Cerebellar nuclear complex (tissue), 1 donor: ENCODE results near the gene LAD1.

Experiments used
- DNase-seq, 2 experiments: peaks; one replicate each; lab custom pipeline; 2025; lab: John Stamatoyannopoulos, UW

LAD1 gene

DNA sequence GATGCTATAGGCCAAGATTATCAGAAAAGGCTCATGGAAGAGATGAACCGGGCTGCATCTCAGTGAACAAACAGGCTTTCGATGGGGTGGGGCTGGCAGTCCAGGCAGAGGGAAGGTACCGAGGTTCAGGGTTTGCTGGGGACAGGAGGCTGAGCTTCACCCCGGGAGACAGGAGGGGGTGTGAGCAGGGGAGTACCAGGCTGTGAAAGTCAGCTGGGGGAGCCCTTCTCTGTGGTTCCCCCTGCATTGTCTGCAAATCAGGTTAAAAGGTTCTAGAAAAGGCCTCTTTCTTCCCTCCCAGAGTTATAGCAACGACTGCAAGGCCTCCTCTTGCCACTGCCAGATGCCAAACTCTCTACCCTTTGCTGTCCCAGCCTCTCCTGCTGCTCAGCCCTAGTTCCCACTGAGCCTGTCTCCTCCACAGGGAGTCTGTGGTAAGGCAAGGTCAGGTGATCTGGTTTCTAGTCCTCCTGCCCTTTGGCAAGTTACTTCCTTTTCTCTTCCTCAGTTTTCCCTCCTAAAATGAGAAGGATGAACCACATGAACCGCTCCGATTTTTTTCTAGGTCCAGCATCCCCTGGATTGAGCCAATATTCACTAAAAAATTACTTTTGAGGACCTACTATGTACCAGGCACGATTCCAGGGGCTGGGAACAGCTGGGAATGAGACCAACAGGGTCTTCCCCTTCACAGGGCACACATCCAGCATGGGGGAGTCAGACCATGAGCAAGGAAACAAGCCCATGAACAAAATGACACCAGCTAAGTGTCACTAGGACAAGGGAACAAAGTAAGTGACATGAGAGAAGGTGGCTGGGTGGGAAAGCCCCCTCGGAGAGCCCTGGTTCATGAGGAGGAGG lies 7.2 kb downstream of the LAD1 start:
- no peak for DNase-seq

DNA sequence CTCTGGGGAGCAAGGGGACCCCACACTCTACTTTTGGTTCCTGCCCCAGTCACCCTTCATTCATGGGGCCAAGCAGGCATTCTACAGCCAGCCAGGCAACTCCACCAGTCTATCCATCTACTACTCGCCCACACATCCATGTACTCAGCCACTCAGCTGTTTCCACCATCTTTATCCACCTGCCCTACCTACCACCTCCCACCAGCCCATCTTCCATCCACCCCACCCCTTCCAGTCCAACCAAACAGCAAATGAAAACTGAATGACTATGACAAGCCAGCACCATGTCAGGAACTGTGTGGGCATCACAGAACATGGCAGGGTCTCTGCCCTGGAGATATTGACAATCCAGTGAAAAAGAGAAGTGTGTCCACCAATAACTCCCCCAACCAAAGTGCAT lies 7.9 kb downstream of the LAD1 start:
- DNase-seq: no peak

DNA sequence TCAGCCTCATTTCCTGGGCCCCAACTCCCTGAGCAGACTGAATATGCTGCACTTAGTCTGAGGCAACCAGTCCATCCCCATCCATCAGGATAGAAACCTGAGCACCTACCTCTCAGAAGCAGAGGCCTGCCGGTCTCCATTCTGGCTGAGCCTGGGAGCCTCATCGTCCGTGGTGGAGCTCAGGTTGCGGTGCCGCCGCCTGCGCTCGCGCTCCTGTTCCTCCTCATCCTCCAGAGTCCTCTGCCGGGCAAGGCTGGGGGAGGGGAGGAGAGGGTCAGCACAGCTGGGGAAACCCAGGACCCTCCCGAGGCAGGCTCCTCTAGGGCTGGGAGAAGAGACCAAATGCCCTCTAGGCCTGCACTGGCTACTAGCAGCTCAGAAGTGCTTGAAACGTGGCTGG lies 10.1 kb downstream of the LAD1 start:
- no peak for DNase-seq

DNA sequence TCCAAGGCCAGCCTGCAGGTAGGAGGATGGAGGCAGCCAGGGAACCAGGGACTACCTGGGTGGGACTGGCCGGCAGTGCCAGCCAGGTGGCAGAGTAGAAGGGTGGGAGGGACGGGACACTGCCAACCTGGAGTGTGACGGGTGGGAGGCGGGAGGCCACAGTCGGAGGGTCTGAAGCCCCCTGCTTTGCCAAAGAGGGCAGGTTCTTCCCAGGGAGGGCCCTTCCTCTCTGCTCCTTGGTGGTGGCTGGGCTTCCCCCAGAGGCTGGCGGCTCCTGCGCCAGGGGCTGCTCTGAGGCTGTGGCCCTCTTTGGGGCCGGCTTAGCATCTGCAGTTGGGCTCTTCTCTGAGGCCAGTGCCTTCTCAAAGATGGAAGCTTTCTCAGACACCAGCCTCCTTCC lies 12.9 kb downstream of the LAD1 start:
- DNase-seq: no peak

DNA sequence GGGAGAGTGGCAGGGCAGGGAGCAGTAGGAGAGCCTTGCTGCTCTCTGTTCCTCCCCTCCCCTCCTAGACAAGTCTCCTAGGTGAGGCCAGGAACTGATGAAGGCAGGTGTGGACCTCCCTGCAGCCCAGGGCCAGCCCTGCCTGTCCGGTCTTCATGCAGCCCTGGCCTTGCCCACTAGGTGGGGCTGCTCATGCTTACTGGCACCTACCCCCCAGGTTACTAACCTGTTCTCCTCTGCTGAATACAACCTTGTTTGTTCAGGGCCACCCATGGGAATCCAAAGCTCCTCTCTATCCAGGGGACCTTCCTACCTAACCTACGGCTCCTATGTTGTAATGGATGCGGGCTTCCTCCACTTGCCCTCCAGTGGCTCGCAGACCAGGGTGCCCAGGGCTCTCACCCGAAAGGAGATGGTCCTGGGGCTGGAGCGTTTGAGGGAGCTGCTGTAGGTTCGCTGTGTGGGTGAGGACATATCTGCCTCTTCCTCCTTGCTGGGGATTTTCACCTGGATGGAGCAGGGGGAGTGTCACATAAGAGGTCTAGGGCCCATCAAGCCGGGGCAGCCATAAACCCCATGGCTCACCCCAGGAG lies 13.7 kb downstream of the LAD1 start:
- no peak for DNase-seq

DNA sequence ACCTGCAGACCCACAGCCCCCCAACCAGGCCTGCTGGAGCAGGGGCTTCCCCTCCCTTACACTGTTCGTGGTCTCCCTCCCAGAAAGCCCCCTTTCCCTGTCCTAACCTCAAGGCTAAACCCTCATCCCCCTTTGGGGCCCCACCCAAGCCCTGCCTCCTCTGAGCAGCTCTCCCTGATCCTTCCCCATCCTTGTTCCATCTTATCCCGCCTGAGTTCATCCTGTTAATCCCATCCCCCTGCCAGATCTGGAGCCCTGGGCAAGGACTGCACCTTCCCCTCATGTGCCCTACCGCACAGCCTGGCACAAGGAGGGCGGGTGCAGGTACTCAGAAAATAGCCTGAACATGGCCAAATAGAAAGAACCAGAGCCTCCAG lies 14.7 kb downstream of the LAD1 start:
- no peak for DNase-seq

DNA sequence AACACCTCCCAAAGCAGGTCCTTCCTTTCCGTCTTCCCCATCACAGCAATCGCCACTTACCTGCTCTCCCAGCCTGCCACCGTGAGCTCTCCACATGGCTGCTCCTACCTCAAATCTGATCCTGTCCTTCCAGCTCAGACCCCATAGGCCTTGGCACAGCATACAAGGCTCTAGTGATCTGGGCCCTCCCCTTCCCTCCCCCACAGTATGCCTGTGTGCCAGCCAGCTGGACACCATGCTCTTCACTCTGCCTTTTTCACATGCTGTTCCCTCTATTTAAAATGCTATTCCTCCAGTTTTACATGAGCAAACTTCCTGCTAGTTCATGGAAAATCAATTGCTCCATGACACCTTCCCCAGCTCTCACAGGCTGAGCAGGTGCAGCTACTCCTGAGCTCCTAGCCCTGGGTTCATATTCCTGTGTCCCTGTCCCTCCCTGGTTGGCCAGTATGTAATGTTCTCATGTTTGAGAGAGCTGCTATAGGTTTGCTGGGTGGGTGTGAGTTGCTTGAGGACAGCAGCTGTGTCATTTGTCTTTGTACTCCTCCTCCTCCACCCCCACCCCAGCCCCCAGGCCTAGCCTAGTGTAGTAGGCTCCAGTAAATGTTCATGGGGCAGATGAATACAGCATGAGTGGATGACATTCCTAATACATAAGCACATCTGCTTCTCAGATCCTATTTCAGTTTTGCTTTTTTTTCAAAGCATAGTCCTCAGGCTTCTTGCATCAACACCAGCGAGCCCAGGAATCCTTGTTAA lies 15.3 kb downstream of the LAD1 start:
- no peak for DNase-seq

DNA sequence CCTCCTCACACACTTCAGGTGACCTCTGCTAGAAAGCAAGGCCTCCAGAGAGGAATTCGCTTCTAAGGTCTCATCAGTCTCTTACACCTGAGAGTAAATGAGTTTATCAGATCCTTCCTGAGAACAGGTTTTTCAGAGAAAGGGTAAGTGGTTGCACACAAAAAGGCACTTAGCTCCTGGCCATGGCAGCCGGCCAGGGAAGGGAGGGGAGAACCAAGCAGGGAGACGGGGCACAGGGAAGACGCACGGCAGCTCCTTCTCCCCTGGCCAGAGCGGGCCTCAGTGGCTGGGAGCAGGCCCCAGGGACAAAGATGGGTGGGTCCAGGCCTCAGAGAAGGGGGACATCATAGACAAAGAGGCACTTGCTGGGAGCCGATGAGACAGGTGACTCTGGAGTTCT lies 18.0 kb downstream of the LAD1 start:
- DNase-seq: no peak

DNA sequence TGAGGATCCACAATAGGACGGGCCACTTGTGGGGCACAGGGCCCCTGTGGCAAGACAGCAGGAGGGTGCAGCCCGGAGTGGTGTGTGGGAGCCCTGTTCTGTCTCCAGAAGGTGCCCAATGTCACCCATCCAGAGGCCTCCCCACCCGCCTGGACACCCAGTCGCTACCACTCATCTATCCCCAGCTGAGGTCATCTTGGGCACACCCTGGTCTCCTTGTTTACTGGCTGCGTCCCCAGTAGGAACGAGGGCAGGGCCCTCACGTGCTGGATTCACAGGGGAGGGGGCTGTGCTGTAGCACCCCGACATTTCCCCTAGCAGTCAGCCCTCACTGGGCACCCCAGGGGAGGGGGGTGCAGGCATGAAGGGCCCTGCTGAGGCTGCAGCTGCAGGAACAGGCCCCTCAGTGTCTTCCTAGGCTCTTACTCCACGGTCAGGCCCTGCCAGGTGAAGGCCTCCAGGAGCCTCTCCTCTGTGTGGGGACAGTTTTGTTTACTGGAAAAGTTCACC lies 19.3 kb downstream of the LAD1 start:
- no peak for DNase-seq

DNA sequence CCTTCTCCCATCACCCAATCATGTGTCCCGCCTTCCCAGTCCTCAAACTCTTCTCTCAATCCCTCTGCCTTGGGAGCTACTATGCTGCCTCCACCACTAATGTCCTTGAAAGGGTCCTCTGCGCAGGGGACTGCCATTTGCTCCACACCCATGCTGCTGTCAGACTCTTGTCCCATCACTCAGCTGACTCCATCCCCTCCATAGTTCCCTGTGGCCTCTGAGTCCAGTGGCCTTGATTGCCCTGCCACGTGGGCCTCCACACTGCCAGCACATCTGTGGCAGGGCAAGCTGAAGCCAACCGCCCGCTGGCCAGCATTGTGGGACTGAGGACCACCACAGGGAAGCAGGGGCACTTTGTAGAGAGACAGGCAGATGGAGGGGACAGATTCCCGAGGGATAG lies 20.3 kb downstream of the LAD1 start:
- DNase-seq: no peak

DNA sequence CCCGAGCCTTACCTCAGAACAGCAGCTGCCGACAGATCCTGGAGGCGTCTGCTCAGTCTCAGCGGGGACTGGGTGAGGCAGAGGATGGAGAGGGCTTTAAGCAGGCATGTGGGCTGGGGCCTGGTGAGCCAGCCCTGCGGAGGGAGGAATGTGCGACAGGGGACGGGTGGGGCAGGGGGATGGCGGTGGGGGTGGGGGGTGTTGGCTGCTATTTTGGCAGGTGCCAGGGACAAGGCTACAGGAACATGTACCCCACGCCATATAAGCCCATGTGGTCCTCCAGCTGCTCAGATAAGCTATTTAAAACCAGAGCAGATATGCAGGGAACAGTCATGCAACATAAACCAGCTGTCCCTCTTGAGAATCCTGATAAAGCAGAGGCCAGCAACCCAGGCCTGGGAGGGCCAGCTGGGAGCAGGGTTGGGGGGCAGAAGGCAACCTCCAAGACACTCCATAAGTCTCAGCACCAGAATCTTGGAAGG lies 21.5 kb downstream of the LAD1 start, which contains the start of gene TNNT2:
TSS of gene TNNT2 (minus strand) at position 70 of the 482 bp plus-strand sequence. CDS start 4,426 bp downstream, outside the sequence.
- no peak for DNase-seq

DNA sequence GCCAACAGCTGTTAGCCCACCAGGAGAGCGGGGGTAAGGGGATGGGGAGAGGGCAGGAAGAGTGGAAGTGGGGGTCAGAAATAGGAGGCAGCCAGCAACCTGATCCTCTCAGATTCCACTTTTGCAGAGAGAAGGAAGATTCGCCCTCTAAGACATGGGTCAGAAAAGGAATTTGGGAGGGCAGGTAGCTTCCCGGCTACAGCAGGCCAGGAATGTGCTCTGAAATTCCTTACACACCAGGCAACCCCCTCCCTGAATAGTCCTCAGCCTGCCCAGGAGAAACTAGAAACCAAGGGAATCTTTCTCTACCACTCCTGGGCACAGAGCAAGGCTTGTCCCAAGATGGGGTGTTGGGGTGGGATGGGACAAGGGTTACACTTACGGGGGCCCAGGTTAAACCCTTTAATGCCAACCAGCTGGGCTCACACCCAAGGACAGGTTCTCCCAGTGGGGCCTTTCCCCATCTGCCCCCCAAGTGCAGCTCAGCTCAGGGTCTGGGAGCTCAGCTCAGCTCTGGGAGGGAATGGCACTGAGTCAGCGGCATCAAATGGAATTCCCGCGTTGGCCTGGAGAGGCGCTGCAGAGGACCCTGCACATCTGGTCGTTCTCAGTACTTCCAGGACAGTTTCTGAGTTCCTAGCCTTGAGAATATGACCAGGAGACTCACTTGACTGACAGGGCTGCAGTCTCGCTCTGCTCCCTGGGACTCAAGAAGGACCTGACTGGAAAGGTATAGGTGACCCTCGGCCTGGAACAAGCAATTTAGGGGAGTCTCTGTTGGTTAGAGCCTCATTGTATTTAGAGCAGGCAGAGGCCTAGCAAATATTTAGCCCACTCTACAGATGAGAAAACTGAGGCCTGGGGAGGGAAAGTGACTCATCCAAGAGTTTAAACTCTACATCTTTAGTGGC lies 22.4 kb downstream of the LAD1 start:
- no peak for DNase-seq

DNA sequence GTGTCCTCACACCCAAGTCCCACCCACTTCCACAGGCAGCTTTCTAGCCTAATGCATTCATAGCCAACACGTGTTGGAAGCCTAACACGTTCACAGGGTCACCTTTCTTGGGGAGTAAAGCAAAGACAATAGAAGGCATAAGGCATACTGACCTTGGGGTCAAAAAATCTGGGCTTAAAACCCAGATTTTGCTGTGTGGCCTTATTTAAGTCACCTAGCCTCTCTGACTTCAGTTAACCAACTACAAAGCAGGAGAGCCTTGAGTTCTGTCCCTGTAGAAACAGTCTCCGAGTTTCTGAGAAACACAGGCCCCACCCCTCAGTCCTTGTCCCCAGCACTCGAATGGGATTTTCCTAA lies 23.0 kb downstream of the LAD1 start:
- DNase-seq: no peak

DNA sequence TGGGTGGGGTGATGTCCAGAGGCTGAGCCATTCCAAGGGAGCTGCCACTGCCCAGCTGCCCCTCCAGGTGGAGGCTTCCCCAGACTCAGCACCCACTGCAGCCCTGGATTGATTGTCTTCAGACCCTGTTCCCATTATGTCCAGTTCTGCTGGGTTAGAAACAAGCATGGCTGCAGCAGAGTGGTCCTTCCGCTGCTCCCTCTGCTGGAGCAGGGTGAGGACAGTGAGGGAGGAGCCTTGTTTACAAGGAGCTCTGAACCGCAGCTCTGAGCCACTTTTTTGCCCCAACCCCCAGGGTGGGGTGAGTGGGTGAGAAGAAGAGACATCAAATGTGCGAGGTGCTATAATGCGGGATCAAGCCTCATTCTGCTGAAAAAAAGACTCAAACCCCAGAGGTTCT lies 24.0 kb downstream of the LAD1 start:
- no peak for DNase-seq

DNA sequence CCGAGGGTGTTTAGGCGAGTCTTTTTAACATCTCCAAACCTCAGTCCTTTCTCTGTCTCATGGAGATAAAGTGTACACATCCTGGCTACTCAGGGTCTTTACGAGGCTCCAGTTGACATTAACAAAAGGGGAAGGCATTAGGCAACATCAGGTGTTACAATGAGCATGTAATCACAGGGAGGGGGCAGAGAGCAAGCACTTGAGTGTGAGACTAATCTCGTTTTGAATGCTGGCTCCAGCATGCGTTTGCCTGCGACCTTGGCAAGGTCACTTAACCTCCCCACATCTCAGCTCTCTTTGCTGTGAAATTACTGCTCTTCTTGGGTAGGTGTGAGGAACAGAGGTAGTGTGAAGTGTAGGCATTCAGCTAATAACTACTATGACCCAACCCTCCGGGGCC lies 24.8 kb downstream of the LAD1 start:
- DNase-seq: no peak

DNA sequence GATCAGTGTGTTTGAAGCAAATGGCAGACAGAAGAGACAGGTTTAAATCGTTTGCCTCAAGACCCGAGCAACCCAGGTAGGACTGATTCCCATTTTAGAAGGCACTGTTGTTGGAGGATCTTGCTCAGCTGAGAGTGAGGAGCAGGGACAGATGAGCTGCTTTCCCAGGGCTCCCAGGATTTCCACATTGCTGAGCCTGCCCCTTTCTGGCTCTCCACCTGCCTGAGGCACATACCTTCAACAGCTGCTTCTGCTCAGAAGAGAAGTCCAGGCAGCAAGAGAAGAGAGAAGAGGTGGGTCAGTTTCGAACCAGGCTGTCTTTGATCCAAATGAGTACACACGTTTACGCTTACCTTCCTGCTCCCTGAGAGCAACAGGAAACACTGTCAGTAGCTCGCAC lies 27.3 kb downstream of the LAD1 start:
- no peak for DNase-seq

DNA sequence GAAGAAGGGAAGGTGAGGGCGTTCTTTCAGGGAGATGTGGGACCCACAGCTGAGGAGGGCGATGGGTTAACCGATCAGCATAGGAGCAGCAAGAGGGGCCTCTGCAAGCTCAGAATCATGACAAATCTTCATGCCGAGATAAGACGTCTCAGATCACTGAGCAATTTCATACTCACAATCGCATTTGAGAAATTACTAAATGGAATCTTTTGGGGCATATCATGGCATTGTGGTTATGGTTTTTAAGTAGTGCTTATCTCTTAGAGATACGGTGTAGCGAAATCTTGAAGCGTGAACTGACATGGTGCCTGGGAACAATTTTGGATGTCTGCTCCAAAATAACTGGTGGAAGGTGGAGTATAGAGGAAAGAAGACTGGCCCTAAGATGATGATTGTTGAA lies 27.8 kb downstream of the LAD1 start:
- DNase-seq: no peak

DNA sequence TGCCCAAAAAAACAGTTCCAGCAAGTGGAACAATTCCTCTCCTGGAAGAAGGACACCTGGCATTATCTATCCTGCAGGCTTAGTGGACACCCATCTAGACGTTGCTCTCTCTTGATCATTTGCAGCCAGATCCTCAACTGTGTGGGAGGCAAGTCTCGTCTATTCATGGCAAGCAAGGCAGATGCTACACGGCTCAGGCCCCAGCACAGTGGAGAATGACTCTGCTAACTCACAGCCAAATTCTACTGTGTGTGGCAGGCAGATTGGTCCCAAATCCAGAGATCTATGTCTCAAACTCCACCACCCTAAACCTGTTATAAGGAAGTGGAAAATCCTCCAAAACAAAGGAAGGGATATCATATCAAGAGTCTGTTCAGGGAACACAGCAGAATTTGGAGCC lies 28.6 kb downstream of the LAD1 start:
- DNase-seq: no peak

DNA sequence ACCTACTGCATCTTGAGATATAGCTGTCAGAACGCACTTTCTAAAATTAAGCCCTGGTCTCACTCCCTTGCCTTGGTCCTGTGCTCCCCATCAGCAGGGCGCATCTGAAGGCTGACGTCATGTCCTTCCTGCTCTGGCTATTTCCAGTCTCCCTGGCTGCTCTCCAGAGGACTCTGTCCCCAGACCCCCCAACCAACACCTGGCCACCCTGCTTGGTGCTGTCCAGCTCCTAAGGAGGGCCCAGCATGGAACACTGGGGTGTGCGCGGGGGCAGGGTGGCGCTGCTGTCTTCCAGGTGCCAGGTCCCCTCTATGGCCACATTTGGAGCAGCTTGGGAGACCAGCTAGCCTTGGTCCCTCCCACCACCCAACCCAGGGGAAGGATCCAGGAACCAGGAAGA lies 29.9 kb downstream of the LAD1 start:
- no peak for DNase-seq

DNA sequence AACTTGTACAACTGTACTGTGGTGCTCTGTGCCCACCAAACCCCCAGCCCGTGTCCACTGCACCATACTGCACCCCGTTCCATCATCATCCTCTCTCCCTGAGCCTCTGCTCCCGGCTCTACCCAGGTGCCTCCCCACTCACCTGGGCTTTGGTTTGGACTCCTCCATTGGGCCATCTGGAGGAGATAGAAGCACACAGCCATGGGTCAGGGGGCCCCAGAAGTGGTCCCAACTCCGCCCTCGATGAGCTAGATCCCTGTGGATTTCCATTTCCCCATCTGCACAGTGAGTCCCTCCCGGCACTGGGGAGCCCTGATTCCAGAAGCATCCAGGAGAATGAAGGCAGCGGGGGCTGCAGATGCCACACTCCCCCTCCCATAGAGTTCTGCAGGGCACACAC lies 32.4 kb downstream of the LAD1 start:
- no peak for DNase-seq

DNA sequence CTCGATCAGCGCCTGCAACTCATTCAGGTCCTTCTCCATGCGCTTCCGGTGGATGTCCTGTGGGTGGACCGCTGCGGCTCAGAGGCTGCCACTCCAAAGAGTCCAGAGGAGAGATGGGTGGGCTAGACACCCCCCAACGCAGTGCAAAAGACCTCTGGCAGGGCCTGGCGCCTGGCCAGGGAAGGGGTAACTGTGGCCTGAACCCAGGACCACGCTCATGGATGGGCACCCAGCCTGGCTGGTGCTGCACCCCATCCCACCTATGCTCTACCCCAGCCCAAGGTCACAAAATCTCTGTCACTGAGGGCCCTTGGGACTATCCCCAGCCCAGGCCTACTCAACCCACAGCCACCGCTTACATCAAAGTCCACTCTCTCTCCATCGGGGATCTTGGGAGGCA lies 33.9 kb downstream of the LAD1 start:
- DNase-seq: no peak

DNA sequence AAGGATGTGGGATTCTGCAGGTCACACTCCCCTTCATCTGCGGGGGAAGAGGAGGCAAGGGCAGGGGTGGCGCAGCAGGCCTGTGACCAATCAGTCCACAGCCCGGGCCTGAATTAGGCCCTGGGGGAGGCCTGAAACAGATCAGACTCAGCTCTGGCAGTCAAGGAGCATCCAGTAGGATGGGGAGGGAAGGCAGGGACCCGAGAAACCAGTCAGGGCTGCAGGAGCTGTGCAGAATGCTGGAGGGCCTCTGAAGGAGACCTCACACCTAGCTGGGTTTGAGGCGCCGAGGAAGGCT lies 34.4 kb downstream of the LAD1 start:
- DNase-seq: no peak
